DOHH2 (cell line): Measurements from ENCODE around the gene CCDC9.

ENCODE experiments used
- EZH2phosphoT487 ChIP-seq: fragments of 200-600 bp; sonication (generic); IDR thresholded peaks from 2 replicates; pipeline ENCODE4 v1.6.1; 2017; ENCODE audit warnings: borderline replicate concordance, mild to moderate bottlenecking, antibody characterized with exemption, low read length, moderate library complexity, mixed read lengths
- TF ChIP-seq, protein P1 (sequence below): fragments of 200-600 bp; sonication (generic); IDR thresholded peaks from one replicate; pipeline ENCODE4 v1.5.1; 2014; ENCODE audit warnings: antibody characterized with exemption, mild to moderate bottlenecking, low read depth, low read length; ENCODE audit not compliant: poor library complexity, severe bottlenecking

DNA sequence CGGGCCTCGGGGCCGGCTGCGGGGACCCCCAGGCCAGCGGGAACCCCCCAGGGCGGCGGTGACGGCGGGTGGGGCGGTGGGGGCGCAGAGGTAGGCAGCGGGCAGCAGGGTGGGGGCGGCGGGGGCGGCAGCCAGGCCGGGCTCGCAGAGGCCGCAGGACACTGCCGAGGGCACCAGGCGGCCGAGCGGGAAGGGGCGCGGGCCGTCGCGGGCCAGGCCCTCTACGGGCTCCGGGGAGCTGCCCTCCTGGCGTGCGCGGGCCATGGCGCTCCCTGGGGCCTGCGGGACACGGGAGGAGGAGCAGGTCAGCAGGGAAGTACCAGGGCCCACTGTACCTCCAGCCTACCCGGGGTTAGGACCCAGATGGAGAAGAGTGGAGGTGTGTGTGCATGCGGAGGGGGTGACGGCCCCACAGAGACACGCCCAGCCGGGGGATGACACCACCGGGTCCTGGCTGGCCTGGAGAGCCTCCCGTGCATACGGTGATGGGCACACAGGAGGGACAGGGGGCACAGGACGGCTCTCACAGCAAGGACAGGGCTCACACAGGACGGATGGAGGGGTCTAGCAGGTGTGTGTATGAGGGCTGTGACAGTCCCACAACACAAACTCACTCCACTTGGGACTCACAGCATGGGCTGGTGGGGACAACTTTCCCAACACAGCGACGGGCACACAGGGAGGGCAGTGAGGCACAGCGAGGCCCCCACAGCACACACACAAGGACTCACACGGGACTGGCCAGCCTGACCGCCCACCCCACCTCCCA is 28.0 kb upstream of the CCDC9 start:
- TF ChIP-seq, protein P1, sequence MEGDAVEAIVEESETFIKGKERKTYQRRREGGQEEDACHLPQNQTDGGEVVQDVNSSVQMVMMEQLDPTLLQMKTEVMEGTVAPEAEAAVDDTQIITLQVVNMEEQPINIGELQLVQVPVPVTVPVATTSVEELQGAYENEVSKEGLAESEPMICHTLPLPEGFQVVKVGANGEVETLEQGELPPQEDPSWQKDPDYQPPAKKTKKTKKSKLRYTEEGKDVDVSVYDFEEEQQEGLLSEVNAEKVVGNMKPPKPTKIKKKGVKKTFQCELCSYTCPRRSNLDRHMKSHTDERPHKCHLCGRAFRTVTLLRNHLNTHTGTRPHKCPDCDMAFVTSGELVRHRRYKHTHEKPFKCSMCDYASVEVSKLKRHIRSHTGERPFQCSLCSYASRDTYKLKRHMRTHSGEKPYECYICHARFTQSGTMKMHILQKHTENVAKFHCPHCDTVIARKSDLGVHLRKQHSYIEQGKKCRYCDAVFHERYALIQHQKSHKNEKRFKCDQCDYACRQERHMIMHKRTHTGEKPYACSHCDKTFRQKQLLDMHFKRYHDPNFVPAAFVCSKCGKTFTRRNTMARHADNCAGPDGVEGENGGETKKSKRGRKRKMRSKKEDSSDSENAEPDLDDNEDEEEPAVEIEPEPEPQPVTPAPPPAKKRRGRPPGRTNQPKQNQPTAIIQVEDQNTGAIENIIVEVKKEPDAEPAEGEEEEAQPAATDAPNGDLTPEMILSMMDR = no peak
- TF ChIP-seq EZH2phosphoT487 = no peak
